MG63 (cell line): Measurements from ENCODE around the gene GNB1. TPM values are rescaled to one million over a fixed set of nuclear protein-coding genes. Genes with fewer than 3 reads are reported as not detected.
"Not testable (repeated sequence)": the region's sequence is repeated elsewhere in the genome, so short reads cannot be mapped to it uniquely, and the experiment has no call there.

Experiments
- DNase-seq: peaks from one replicate; pipeline ENCODE4 v3.0.0-alpha.2; 2020
- H3K27me3 ChIP-seq: fragments of 250-450 bp; sonication (Bioruptor Pico); 2 replicates; pipeline ENCODE4 v1.5.1; 2020; ENCODE audit warnings: mild to moderate bottlenecking, moderate library complexity
- H3K36me3 ChIP-seq: fragments of 250-450 bp; sonication (Bioruptor Pico); 2 replicates; pipeline ENCODE4 v1.5.1; 2020; ENCODE audit warnings: mild to moderate bottlenecking, moderate library complexity
- H3K4me3 ChIP-seq: fragments of 250-450 bp; sonication (Bioruptor Pico); 2 replicates; pipeline ENCODE4 v1.5.1; 2020; ENCODE audit warnings: mild to moderate bottlenecking, moderate library complexity
- H3K9me3 ChIP-seq: fragments of 250-450 bp; sonication (Bioruptor Pico); 2 replicates; pipeline ENCODE4 v1.5.1; 2020; ENCODE audit warnings: mild to moderate bottlenecking, moderate library complexity
- total RNA-seq: library from RNA; depleted of rRNA; stranded (reverse); fragments of >200 nt; shearing (Covaris generic); gene quantifications from 2 replicates; pipeline ENCODE4 v1.2.3, GENCODE V29; 2014; ENCODE audit warnings: low replicate concordance

GNB1 gene
- total RNA-seq, 1 experiment from 2014 or later = 327 TPM

GRCh38 chr1:1857096-1857703 lies 33.7 kb downstream of the GNB1 start:
- Histone ChIP-seq H3K4me3 (no peak overlapping the region), H3K27me3 (no peaks in the 10 kb centered on the region), H3K9me3 (no peaks in the 10 kb centered on the region), H3K36me3 (peaks cover 35% of the 10 kb centered on the region)
- DNase-seq = no peak

GRCh38 chr1:1856161-1856560 lies 34.7 kb downstream of the GNB1 start:
- H3K9me3 ChIP-seq, DNase-seq, H3K27me3 ChIP-seq, H3K4me3 ChIP-seq: not testable (repeated sequence)
- H3K36me3 ChIP-seq = peaks cover 35% of the 10 kb centered on the region

- no peaks in the 10 kb centered on the region for H3K27me3 ChIP-seq
- DNase-seq = no peak
- no peak overlapping the region for H3K4me3 ChIP-seq
- H3K36me3 ChIP-seq = peaks cover 42% of the 10 kb centered on the region
- H3K9me3 ChIP-seq = no peaks in the 10 kb centered on the region
These were observed 37.2 kb downstream of the GNB1 start for GRCh38 chr1:1853593-1854257.

GRCh38 chr1:1852619-1853414 lies 38.1 kb downstream of the GNB1 start:
- H3K4me3 ChIP-seq = no peak overlapping the region
- no peak for DNase-seq
- no peaks in the 10 kb centered on the region for H3K27me3 ChIP-seq
- H3K9me3 ChIP-seq = no peaks in the 10 kb centered on the region
- peaks cover 37% of the 10 kb centered on the region for H3K36me3 ChIP-seq

GRCh38 chr1:1847890-1848289 lies 43.0 kb downstream of the GNB1 start:
- no peak for DNase-seq
- H3K36me3 ChIP-seq = peaks cover 27% of the 10 kb centered on the region
- H3K4me3 ChIP-seq = no peak overlapping the region
- no peaks in the 10 kb centered on the region for H3K9me3 ChIP-seq
- no peaks in the 10 kb centered on the region for H3K27me3 ChIP-seq

GRCh38 chr1:1847061-1847850 lies 43.6 kb downstream of the GNB1 start:
- Histone ChIP-seq H3K4me3 (no peak overlapping the region), H3K27me3 (no peaks in the 10 kb centered on the region), H3K9me3 (no peaks in the 10 kb centered on the region), H3K36me3 (peaks cover 31% of the 10 kb centered on the region)
- no peak for DNase-seq

GRCh38 chr1:1846386-1846918 lies 44.4 kb downstream of the GNB1 start:
- Histone ChIP-seq H3K9me3 (no peaks in the 10 kb centered on the region), H3K36me3 (peaks cover 31% of the 10 kb centered on the region)

GRCh38 chr1:1842360-1843146 lies 48.3 kb downstream of the GNB1 start:
- Histone ChIP-seq H3K36me3 (peaks cover 42% of the 10 kb centered on the region), H3K9me3 (no peaks in the 10 kb centered on the region), H3K4me3 (no peak overlapping the region), H3K27me3 (no peaks in the 10 kb centered on the region)
- no peak for DNase-seq

More at GRCh38 chr1:1846386-1846918, 44.4 kb downstream of the GNB1 start:
- H3K27me3 ChIP-seq = no peaks in the 10 kb centered on the region
- no peak overlapping the region for H3K4me3 ChIP-seq
- DNase-seq = no peak

- H3K9me3 ChIP-seq = no peaks in the 10 kb centered on the region
- DNase-seq = no peak
- H3K36me3 ChIP-seq = peaks cover 41% of the 10 kb centered on the region
- no peaks in the 10 kb centered on the region for H3K27me3 ChIP-seq
- H3K4me3 ChIP-seq = no peak overlapping the region
These were observed 49.3 kb downstream of the GNB1 start for GRCh38 chr1:1841575-1841995.

- Histone ChIP-seq H3K4me3 (no peak overlapping the region), H3K36me3 (peaks cover 47% of the 10 kb centered on the region), H3K27me3 (no peaks in the 10 kb centered on the region), H3K9me3 (no peaks in the 10 kb centered on the region)
- no peak for DNase-seq
These were observed 51.4 kb downstream of the GNB1 start for GRCh38 chr1:1839311-1839965.

- Histone ChIP-seq H3K36me3 (peaks cover 63% of the 10 kb centered on the region), H3K4me3 (no peak overlapping the region), H3K27me3 (no peaks in the 10 kb centered on the region), H3K9me3 (no peaks in the 10 kb centered on the region)
- no peak for DNase-seq
These were observed 54.8 kb downstream of the GNB1 start for GRCh38 chr1:1836119-1836518.

GRCh38 chr1:1835546-1835945 lies 55.3 kb downstream of the GNB1 start:
- H3K27me3 ChIP-seq = no peaks in the 10 kb centered on the region
- no peak overlapping the region for H3K4me3 ChIP-seq
- peaks cover 65% of the 10 kb centered on the region for H3K36me3 ChIP-seq

GRCh38 chr1:1833916-1834325 lies 57.0 kb downstream of the GNB1 start:
- H3K27me3 ChIP-seq = no peaks in the 10 kb centered on the region
- no peak overlapping the region for H3K4me3 ChIP-seq
- H3K36me3 ChIP-seq = peaks cover 73% of the 10 kb centered on the region
- DNase-seq = no peak
- no peaks in the 10 kb centered on the region for H3K9me3 ChIP-seq

More at GRCh38 chr1:1835546-1835945, 55.3 kb downstream of the GNB1 start:
- H3K9me3 ChIP-seq = no peaks in the 10 kb centered on the region
- no peak for DNase-seq

- Histone ChIP-seq H3K36me3 (peaks cover 75% of the 10 kb centered on the region), H3K27me3 (no peaks in the 10 kb centered on the region), H3K4me3 (no peak overlapping the region), H3K9me3 (no peaks in the 10 kb centered on the region)
- DNase-seq = no peak
These were observed 57.4 kb downstream of the GNB1 start for GRCh38 chr1:1833456-1833855.

GRCh38 chr1:1832820-1833219 lies 58.1 kb downstream of the GNB1 start:
- Histone ChIP-seq H3K36me3 (peaks cover 76% of the 10 kb centered on the region), H3K9me3 (no peaks in the 10 kb centered on the region), H3K4me3 (no peak overlapping the region), H3K27me3 (no peaks in the 10 kb centered on the region)
- DNase-seq = no peak
